ENCODE data around the gene ANGPTL4.

The ANGPTL4 gene

GRCh38 chr19:8421484-8422461, 57.8 kb downstream of the ANGPTL4 start:
- DNase-seq: no peak

- no peak for DNase-seq
Observed at GRCh38 chr19:8423817-8424223, 59.9 kb downstream of the ANGPTL4 start.

Measured in activated CD8-positive, alpha-beta memory T cell treated with anti-CD3 and anti-CD28 coated beads, Interleukin-2, amount 50 U/mL, for 48 hours (primary cell).